HG03175 (cell line): ENCODE data around the gene NUDT17.
A peak's percentile ranks its signal among the peaks of the same experiment; 100 is the strongest.
"Not testable (repeated sequence)": the region's sequence is repeated elsewhere in the genome, so short reads cannot be mapped to it uniquely, and the experiment has no call there.

Experiments used
- ATAC-seq: cut with Tn5 transposase; IDR thresholded peaks from one replicate; pipeline ENCODE4 v1.9.1; 2021; ENCODE audit warnings: mild to moderate bottlenecking, moderate library complexity; ENCODE audit not compliant: unreplicated experiment

Gene NUDT17, protein sequence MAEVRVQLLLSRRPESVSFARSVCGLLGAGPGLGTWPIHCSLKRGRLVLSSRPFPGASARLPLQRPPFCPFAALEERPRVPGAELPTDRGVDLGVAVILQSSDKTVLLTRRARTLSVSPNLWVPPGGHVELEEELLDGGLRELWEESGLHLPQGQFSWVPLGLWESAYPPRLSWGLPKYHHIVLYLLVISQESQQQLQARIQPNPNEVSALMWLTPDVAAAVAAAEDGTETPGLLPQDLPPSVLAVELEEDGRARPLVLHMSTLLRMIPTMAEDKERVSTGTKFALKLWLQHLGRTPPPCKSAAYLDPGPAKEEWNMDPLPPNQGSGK

GRCh38 chr1:145845514-145846161, at the start of gene NUDT17:
TSS of gene NUDT17 (plus strand) at chr1:145845630. CDS start at chr1:145845641, 11 bp downstream.
- ATAC-seq, result peak; percentile 54

DNA sequence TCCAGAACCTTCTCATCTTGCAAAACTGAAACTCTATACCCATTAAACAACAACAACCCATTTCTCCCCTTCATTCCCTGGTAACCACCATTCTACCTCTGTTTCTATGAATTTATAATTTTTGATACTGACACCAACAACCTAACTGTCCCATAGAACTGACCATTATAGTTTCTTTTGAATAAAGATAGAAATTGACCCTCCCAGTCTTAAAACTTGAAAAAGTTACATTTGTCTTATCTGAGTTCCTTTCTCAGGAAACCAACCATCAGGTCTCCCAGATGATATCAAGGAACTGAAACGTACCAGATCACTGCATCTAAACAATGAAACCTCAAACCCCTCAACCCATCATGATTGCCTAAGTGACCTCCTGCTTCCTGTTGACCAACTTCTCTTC, 48.7 kb upstream of the NUDT17 start:
- no peak for ATAC-seq

DNA sequence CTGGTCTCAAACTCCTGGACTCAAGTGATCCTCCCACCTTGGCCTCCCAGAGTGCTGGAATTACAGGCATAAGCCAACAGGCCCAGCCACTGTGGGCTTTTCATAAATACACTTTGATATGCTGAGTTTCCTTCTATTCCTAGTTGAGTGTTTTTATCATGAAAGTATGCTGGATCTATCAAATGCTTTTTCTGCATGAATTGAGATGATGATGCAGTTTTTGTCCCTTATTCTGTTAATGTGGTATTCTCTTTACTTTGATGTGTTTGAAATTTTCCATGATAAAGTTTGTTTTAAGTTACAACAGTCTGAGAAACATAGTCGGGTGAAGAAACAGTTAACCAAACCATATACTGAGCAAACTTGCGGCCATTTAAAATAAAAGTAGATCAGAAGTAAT, 45.6 kb upstream of the NUDT17 start:
- no peak for ATAC-seq

DNA sequence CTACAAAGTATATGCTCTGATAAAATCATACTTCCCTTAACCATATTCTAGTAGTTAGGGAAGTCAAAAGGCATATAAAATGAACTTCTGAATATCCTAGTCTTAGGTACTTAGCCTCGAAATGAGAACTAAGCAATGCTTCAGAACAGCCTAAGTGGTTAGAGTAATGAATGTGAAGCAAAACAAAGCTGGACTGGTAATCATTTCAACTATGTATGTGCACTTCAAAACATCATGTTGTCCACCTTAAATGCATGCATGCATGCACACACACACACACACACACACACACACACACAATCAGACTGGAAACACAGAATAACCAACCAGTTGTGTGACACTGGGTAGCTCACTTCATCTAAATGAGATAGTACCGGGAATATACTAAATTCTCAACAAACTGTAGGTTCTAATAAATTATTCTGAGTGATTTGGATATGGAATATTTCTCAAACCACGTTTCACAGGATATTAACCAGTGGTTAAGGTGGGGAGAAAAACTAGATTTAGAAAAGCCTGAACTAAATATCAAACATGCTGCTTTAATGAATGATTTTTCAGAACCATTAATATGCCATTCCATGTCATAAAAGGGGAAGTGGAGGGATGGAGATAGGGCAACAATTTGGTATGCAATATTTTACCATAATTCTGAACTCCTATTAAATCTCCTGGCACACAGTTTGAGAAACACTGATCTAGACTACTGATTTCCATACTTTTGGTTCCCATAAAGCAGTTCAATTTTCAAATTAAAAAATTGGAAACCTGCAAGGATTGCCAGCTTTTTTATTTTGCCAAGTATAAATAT, 41.0 kb upstream of the NUDT17 start:
- ATAC-seq, result no peak

- no peak for ATAC-seq
Measured at GRCh38 chr1:145805057-145805456, 40.4 kb upstream of the NUDT17 start.

GRCh38 chr1:145806408-145806807, 39.0 kb upstream of the NUDT17 start:
- no peak for ATAC-seq

GRCh38 chr1:145806844-145807243, 38.6 kb upstream of the NUDT17 start:
- no peak for ATAC-seq

DNA sequence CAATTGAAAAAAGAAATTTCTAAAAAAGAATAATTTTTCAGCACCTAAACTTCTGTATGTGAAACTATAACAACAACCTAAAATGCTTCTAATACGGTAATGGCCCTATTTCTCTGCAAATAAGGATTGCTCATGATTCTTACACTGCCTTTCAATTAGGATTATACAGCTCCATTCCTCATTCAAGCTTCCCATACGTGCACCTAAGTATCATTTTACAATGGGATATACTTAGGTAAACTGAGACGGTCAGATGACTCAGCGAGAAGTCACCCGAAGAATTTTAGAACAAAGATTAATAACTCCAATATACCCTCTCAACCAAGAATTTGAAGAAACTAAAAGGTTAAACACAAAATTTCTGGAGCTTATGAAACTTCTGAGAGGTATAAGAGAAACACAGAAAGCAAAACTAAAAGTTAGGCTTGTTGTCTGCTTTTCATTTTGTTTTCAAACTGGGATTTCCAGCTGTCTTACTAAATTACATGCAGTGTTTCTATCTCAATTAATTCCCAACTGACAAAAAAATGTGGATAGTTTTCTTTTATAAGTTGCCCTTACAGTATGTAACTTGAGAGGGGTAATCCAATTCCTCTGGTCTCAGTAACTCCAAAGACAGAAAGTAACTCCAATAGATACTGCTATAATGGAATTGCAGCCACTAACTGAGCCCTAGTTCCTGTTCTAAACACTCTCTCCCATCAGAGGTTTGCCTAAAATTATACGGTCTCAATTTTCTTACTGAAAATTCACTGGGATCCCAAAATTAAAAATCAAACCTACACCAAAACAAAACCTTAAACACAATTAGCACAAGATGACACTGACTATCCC, 32.2 kb upstream of the NUDT17 start:
- ATAC-seq, result not testable (repeated sequence)

GRCh38 chr1:145818095-145818494, 27.3 kb upstream of the NUDT17 start:
- not testable (repeated sequence) for ATAC-seq

DNA sequence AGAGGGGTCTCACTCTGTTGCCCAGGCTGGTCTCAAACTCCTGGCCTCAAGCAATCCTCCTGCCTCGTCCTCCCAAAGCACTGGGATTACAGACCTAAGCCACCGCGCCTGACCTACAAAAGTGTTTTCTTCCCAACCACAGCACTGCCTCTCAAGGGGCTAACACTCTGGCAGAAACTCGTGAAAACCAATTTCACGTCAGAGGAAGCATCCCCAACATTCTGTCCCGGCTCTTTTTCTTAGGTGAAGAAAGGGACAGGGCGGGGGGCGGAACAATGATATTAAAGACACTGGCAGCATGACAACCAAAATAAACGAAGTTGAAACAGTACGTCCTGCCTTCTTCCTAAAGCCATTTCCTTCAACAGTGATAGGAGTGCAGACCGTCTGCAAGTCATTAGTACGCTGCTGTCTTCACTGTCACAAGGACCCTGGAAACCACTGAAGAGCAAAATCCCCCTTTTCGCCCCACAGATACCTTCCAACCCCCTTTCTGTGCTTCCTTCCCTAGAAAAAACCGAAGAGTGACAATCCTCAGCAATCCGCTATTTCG, 22.6 kb upstream of the NUDT17 start:
- not testable (repeated sequence) for ATAC-seq

DNA sequence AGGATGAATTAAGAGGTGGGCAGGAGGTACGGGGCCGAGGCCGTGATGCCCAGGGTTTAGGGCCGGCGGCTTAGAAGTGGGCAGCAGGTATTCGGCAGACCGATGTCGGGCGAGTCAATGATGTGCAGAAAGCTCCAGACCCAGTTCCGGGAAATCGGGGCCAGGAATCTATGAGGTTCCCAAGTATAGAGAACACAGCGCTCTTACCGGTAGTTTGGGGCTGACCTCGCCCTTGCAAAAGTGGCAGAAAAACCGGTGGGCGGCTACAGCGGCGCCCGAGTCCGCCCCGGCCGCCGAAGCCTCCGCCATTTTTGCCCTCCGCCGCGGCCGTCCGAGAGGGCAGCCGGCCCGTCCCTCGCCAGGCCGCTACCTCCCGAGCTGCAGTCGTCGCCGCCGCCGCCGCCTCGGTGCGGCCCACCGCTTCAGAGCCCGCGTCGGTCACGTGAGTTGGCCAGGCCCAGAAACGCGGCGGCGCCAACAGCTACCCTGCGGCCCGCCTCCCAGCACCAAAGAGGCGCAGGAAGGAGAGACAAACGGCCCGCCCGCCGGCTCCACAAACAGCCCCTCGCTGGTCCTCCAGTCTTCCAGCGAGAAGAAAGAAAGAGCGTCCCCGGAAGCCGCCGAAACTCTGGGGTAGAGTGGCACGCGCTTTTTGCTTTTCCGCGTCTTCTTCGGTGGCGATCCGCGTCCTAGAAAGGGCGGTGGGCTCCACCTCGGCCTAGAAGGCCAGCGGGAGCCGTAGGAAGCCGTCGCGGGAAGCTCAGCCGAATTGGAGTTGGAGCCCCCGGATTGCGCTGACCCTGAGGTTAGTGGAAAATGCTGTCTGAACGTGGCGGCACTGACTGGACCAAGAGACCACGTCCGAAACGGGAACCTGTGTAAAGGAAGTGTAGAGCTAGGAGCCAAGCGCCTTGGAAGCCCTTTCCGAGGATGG, 21.6 kb upstream of the NUDT17 start, which contains the start of the genes POLR3C and RNF115:
TSS of gene POLR3C (plus strand) at position 636 of the 934 bp plus-strand sequence. CDS start 1,577 bp downstream, outside the sequence.
TSS of gene RNF115 (minus strand) at position 531 of the 934 bp plus-strand sequence. CDS start at position 309, 222 bp downstream.
- peak; percentile 84 for ATAC-seq

- no peak for ATAC-seq
Measured at GRCh38 chr1:145824499-145824842, 21.0 kb upstream of the NUDT17 start.

DNA sequence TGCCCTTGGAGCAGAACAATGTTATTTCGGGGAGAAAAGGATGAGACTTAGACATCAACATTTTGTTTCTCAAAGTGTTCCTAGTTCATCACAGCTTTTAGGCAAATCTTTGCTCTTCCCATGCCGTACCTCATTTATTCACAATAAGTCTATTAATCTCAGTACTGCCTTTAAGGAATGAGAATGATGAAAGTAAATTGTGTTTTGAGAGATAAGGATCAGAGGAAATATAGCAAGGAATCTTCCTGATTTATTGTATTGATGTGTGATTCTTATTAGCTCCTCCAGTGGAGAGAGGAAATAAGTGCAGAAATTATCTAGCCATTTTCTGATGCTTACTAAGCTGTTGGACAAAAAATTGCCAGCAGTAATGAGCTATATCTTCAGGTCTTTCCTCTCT, 19.4 kb upstream of the NUDT17 start:
- no peak for ATAC-seq

DNA sequence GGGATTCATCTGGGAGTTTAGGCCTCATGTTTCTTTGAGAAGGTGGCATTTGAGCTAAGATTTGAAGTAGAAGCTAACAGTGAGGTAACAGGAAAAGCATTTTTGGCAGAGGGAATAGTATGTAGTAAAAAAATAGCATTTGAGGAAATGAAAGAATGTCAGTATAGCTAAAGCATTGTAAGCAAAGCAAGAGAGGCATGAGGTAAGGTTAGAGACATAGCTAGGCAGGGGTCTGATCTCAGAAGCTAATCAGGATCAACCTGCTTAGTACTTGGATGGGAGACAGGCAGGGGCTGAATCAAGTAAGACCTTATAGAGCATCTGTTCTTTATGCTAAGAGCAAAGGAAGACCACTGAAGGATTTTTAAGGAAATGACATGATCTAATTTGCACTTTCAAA, 17.5 kb upstream of the NUDT17 start:
- no peak for ATAC-seq

DNA sequence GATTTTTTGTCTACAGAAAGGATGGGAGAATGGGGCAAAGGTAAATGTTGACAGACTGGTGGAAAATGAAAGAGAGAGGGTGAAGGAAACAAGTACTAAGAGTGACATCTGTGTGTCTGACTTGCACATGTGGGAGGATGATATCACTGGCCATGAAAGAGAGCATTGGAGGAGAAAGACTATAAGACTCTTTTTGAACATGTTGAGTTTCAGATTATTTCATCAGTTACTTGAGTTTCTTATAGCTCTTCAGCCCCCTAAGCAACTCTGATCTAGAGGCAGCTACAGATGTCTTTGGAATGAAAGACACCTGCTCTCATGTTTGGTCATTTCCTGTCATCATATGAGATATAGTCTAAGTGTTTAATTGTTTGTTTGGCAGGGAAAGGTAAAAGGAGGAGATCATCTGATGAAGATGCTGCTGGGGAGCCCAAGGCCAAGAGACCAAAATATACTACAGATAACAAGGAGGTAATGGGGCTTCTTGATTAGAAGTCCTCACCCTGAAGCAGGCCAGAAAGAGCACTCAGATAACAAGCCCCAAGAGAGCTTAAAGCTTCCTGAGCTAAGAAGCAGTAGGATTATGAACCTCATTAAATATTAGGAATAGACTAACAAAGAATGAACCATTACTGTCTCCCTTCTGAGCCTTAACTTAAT, 16.9 kb upstream of the NUDT17 start:
- ATAC-seq, result no peak

DNA sequence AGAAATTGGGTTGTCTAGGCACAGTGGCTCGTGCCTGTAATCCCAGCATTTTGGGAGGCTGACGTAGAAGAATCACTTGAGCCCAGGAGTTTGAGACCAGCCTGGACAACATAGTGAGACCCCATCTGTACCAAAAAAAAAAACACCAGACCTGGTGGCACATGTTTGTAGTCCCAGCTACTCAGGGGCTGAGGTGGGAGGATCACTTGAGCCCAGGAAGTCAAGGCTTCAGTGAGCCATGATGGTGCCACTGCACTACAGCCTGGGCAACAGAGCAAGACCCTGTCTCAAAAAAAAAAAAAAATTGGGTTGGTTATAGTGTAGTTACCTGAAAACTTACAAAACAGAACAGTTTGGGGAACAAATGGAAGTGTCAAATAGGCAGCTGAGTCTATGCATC, 14.6 kb upstream of the NUDT17 start:
- not testable (repeated sequence) for ATAC-seq

- no peak for ATAC-seq
Measured at GRCh38 chr1:145837656-145838055, 7.8 kb upstream of the NUDT17 start.

DNA sequence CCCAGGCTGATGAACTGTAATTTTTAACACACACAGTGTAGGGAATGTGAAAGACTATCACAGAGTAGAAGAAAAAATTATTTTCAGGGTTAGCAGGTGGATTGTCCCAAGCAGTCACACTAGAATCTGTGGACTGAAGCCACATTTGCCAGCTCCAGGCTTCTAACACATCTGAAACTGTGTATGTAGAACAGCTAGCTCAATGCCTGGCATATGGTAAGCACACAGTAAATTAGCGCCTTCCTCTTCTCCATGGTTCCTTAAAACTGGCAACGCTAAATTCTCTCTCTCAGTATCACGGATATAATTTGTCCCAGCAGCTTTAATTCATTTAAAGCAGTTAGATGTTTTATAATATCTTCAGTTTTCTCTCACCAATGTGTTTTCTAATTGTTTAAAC, 2.4 kb upstream of the NUDT17 start:
- no peak for ATAC-seq

- ATAC-seq, result peak; percentile 78
Measured at GRCh38 chr1:145845144-145845513, 301 bp upstream of the NUDT17 start.
